Body of pancreas (tissue), 4 donors: ENCODE data around the gene SEPTIN5.
"Not testable (repeated sequence)": the region's sequence is repeated elsewhere in the genome, so short reads cannot be mapped to it uniquely, and the experiment has no call there.

Source experiments
- POLR2A ChIP-seq, 3 donors: fragments of 450-650 bp; IDR thresholded peaks; one replicate each; pipeline ENCODE4 v1.6.1; 2016; ENCODE audit warnings: antibody characterized with exemption in 3 of 3, mild to moderate bottlenecking in 2 of 3
- TF ChIP-seq, protein P1 (sequence below), 7 experiments: fragments of 450-650 bp in 4 of 7; fragments of 200-600 bp in 3 of 7; sonication (generic) in 3 of 7; IDR thresholded peaks; one replicate each; pipeline ENCODE4 v1.5.1; 2016 to 2019; ENCODE audit warnings: antibody characterized with exemption in 7 of 7

DNA sequence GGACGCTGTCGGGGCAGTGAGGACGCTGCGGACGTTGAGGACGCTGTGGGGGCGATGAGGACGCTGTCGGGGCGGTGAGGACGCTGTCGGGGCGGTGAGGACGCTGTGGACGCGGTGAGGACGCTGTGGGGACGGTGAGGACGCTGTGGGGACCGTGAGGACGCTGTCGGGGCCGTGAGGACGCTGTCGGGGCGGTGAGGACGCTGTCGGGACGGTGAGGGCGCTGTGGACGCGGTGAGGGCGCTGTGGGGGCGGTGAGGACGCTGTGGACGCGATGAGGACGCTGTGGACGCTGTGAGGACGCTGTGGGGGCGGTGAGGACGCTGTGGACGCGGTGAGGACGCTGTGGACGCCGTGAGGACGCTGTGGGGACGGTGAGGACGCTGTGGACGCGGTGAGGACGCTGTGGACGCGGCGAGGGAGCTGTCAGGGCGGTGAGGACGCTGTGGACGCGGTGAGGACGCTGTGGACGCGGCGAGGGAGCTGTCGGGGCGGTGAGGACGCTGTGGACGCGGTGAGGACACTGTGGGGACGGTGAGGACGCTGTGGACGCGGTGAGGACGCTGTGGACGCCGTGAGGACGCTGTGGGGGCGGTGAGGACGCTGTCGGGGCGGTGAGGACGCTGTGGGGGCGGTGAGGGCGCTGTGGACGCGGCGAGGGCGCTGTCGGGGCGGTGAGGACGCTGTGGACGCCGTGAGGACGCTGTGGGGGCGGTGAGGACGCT, 11.9 kb downstream of the SEPTIN5 start:
- TF ChIP-seq POLR2A (IDR thresholded peaks at IDR 0.05): not testable (repeated sequence)
- TF ChIP-seq, protein P1, sequence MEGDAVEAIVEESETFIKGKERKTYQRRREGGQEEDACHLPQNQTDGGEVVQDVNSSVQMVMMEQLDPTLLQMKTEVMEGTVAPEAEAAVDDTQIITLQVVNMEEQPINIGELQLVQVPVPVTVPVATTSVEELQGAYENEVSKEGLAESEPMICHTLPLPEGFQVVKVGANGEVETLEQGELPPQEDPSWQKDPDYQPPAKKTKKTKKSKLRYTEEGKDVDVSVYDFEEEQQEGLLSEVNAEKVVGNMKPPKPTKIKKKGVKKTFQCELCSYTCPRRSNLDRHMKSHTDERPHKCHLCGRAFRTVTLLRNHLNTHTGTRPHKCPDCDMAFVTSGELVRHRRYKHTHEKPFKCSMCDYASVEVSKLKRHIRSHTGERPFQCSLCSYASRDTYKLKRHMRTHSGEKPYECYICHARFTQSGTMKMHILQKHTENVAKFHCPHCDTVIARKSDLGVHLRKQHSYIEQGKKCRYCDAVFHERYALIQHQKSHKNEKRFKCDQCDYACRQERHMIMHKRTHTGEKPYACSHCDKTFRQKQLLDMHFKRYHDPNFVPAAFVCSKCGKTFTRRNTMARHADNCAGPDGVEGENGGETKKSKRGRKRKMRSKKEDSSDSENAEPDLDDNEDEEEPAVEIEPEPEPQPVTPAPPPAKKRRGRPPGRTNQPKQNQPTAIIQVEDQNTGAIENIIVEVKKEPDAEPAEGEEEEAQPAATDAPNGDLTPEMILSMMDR (IDR thresholded peaks at IDR 0.05): not testable (repeated sequence)
